SK-N-SH treated with all-trans-retinoic acid at 6 μM for 48 hours (cell line): ENCODE measurements around the gene PSMD3.
A peak's percentile ranks its signal among the peaks of the same experiment; 100 is the strongest.

ENCODE experiments used
- ATAC-seq: fragments of 200-7000 bp; cut with Tn5 transposase; 3 replicates; pipeline ENCODE4 v1.9.1; 2020; ENCODE audit warnings: mild to moderate bottlenecking, moderate library complexity
- ARNTL ChIP-seq: fragments of 450-650 bp; formaldehyde crosslinking; IDR thresholded peaks from 2 replicates; pipeline ENCODE4 v1.5.0; 2020; ENCODE audit warnings: low read depth, mild to moderate bottlenecking, moderate library complexity, borderline replicate concordance
- BACH2 ChIP-seq: fragments of 250-450 bp; sonication (Bioruptor Pico); IDR thresholded peaks from 2 replicates; pipeline ENCODE4 v1.9.0; 2021; ENCODE audit warnings: mild to moderate bottlenecking, borderline replicate concordance
- CREB5 ChIP-seq: fragments of 250-450 bp; sonication (Bioruptor Pico); IDR thresholded peaks from 2 replicates; pipeline ENCODE4 v1.5.1; 2020; ENCODE audit warnings: low read depth, mild to moderate bottlenecking, moderate library complexity
- CSDC2 ChIP-seq: fragments of 250-450 bp; sonication (Bioruptor Pico); IDR thresholded peaks from 2 replicates; pipeline ENCODE4 v1.5.0; 2020; ENCODE audit warnings: mild to moderate bottlenecking, moderate library complexity
- CSRNP3 ChIP-seq: fragments of 250-450 bp; sonication (Bioruptor Pico); IDR thresholded peaks from 2 replicates; pipeline ENCODE4 v1.5.1; 2021; ENCODE audit warnings: mild to moderate bottlenecking, moderate library complexity
- ISL1 ChIP-seq: fragments of 250-450 bp; sonication (Bioruptor Pico); IDR thresholded peaks from 2 replicates; pipeline ENCODE4 v2.1.2; 2022; ENCODE audit warnings: mild to moderate bottlenecking, moderate library complexity
- OSR1 ChIP-seq: fragments of 250-450 bp; sonication (Bioruptor Pico); IDR thresholded peaks from 2 replicates; pipeline ENCODE4 v1.8.0; 2022; ENCODE audit warnings: moderate library complexity, mild to moderate bottlenecking, inconsistent platforms
- POU6F1 ChIP-seq: fragments of 250-450 bp; sonication (Bioruptor Pico); IDR thresholded peaks from 2 replicates; pipeline ENCODE4 v1.8.0; 2021; ENCODE audit warnings: low read depth, mild to moderate bottlenecking, moderate library complexity, borderline replicate concordance
- PPARA ChIP-seq: fragments of 250-450 bp; sonication (Bioruptor Pico); IDR thresholded peaks from 2 replicates; pipeline ENCODE4 v1.5.0; 2020; ENCODE audit warnings: mild to moderate bottlenecking, borderline replicate concordance
- TCF4 ChIP-seq: fragments of 250-450 bp; sonication (Bioruptor Pico); IDR thresholded peaks from 2 replicates; pipeline ENCODE4 v1.8.0; 2021; ENCODE audit warnings: mild to moderate bottlenecking, moderate library complexity, borderline replicate concordance
- TOX ChIP-seq: fragments of 250-450 bp; sonication (Bioruptor Pico); IDR thresholded peaks from 2 replicates; pipeline ENCODE4 v1.8.0; 2021; ENCODE audit warnings: mild to moderate bottlenecking, moderate library complexity, borderline replicate concordance
- TSHZ2 ChIP-seq: fragments of 250-450 bp; sonication (Bioruptor Pico); IDR thresholded peaks from 2 replicates; pipeline ENCODE4 v1.5.0; 2020; ENCODE audit warnings: mild to moderate bottlenecking, moderate library complexity
- ZC3H10 ChIP-seq: fragments of 250-450 bp; sonication (Bioruptor Pico); IDR thresholded peaks from 2 replicates; pipeline ENCODE4 v1.5.1; 2021; ENCODE audit warnings: mild to moderate bottlenecking, moderate library complexity
- ZFP30 ChIP-seq: fragments of 450-650 bp; formaldehyde crosslinking; IDR thresholded peaks from 2 replicates; pipeline ENCODE4 v1.5.0; 2022; ENCODE audit warnings: mild to moderate bottlenecking, moderate library complexity
- ZNF565 ChIP-seq: fragments of 450-650 bp; formaldehyde crosslinking; conservative IDR thresholded peaks from 2 replicates; pipeline ENCODE4 v1.5.0; 2020; ENCODE audit warnings: low read depth, mild to moderate bottlenecking, moderate library complexity
- ZNF8 ChIP-seq: fragments of 450-650 bp; formaldehyde crosslinking; IDR thresholded peaks from 2 replicates; pipeline ENCODE4 v1.5.0; 2020; ENCODE audit warnings: mild to moderate bottlenecking, moderate library complexity
- TF ChIP-seq, protein P1 (sequence below): fragments of 250-450 bp; sonication (Bioruptor Pico); IDR thresholded peaks from 2 replicates; pipeline ENCODE4 v1.8.0; 2020; ENCODE audit warnings: mild to moderate bottlenecking, moderate library complexity, borderline replicate concordance

PSMD3 gene

GRCh38 chr17:40035162-40035559 lies 54.6 kb downstream of the PSMD3 start:
- peak; percentile 92 for ATAC-seq
- TF ChIP-seq, protein P1, sequence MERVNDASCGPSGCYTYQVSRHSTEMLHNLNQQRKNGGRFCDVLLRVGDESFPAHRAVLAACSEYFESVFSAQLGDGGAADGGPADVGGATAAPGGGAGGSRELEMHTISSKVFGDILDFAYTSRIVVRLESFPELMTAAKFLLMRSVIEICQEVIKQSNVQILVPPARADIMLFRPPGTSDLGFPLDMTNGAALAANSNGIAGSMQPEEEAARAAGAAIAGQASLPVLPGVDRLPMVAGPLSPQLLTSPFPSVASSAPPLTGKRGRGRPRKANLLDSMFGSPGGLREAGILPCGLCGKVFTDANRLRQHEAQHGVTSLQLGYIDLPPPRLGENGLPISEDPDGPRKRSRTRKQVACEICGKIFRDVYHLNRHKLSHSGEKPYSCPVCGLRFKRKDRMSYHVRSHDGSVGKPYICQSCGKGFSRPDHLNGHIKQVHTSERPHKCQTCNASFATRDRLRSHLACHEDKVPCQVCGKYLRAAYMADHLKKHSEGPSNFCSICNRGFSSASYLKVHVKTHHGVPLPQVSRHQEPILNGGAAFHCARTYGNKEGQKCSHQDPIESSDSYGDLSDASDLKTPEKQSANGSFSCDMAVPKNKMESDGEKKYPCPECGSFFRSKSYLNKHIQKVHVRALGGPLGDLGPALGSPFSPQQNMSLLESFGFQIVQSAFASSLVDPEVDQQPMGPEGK (CRISPR knock-in tag), result no peak
- TF ChIP-seq ISL1 (CRISPR knock-in tag), result no peak
- TF ChIP-seq CSDC2 (CRISPR knock-in tag), result no peak
- TF ChIP-seq TOX (CRISPR knock-in tag), result no peak
- no peak for TF ChIP-seq TSHZ2 (CRISPR knock-in tag)
- no peak for TF ChIP-seq PPARA (CRISPR knock-in tag)
- TF ChIP-seq ZNF565 (CRISPR knock-in tag), result no peak
- TF ChIP-seq CSRNP3 (CRISPR knock-in tag), result no peak
- TF ChIP-seq OSR1 (CRISPR knock-in tag), result no peak

GRCh38 chr17:40038882-40039513 lies 58.4 kb downstream of the PSMD3 start:
- peak; percentile 92 for ATAC-seq
- TF ChIP-seq OSR1 (CRISPR knock-in tag), result no peak
- TF ChIP-seq POU6F1 (CRISPR knock-in tag), result no peak
- no peak for TF ChIP-seq TCF4 (CRISPR knock-in tag)
- TF ChIP-seq TOX (CRISPR knock-in tag), result no peak
- TF ChIP-seq CREB5 (CRISPR knock-in tag), result no peak
- no peak for TF ChIP-seq ZNF565 (CRISPR knock-in tag)
- no peak for TF ChIP-seq ZC3H10 (CRISPR knock-in tag)
- no peak for TF ChIP-seq CSRNP3 (CRISPR knock-in tag)
- TF ChIP-seq ISL1 (CRISPR knock-in tag), result no peak
- no peak for TF ChIP-seq BACH2 (CRISPR knock-in tag)
- no peak for TF ChIP-seq ARNTL (CRISPR knock-in tag)

DNA sequence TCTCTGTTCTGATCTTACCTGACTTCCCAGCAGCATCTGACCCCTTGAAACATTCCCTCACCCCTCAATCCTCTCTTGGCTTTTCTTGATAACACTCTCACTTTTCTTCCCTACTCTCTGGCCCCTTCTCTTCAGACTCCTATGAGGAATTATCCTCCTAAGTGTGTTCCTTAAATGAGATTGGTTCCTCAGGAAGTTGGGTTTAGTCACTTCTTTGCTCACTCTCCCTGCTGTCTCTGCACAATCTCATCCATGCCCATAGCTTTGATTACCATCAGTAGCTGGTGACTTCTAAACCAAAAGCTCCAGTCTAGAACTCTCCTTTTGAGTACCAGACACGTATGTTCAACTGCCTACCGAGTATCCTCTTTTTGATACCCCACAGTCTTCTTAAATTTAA lies 60.6 kb downstream of the PSMD3 start:
- ATAC-seq, result no peak
- TF ChIP-seq POU6F1 (CRISPR knock-in tag) (no peak), ZNF8 (CRISPR knock-in tag) (no peak), ZFP30 (CRISPR knock-in tag) (no peak), TOX (CRISPR knock-in tag) (no peak), ZNF565 (CRISPR knock-in tag) (no peak), BACH2 (CRISPR knock-in tag) (no peak)
- TF ChIP-seq, protein P1 (CRISPR knock-in tag), result no peak
